GM18951 (cell line): ENCODE data around the gene FBXO40.

Experiments
- POLR2A ChIP-seq: IDR thresholded peaks from 4 replicates; pipeline ENCODE4 v1.6.1; 2011; ENCODE audit warnings: mild to moderate bottlenecking; ENCODE audit not compliant: insufficient read length, insufficient read depth; ENCODE audit errors: extremely low read depth
- in situ Hi-C: fragments of 300-500 bp; cut with MboI; formaldehyde crosslinking; loops from one replicate; pipeline ENCODE4 v1.12.0; 2022; ENCODE audit warnings: low sequenced_read_pairs, mixed read lengths, inconsistent platforms; ENCODE audit not compliant: unreplicated experiment

Gene FBXO40

GRCh38 chr3:121630355-121630754, 37.2 kb downstream of the FBXO40 start:
- TF ChIP-seq POLR2A = no peak
- in situ Hi-C loops = no loop called here

- TF ChIP-seq POLR2A = no peak
- in situ Hi-C loops = no loop called here
These were observed 44.7 kb downstream of the FBXO40 start for GRCh38 chr3:121637922-121638321.

GRCh38 chr3:121641127-121641526, 47.9 kb downstream of the FBXO40 start:
- TF ChIP-seq POLR2A = no peak
- in situ Hi-C loops = no loop called here

GRCh38 chr3:121642601-121643314, 49.6 kb downstream of the FBXO40 start:
- TF ChIP-seq POLR2A = no peak
- in situ Hi-C loops = no loop called here

- no peak for TF ChIP-seq POLR2A
- in situ Hi-C loops = no loop called here
These were observed 51.9 kb downstream of the FBXO40 start for GRCh38 chr3:121645054-121645453.

- TF ChIP-seq POLR2A = no peak
- in situ Hi-C loops = no loop called here
These were observed 55.2 kb downstream of the FBXO40 start for GRCh38 chr3:121648219-121648958.

- no peak for TF ChIP-seq POLR2A
- in situ Hi-C loops = no loop called here
These were observed 56.5 kb downstream of the FBXO40 start for GRCh38 chr3:121649645-121650044.

- in situ Hi-C loops = no loop called here
- TF ChIP-seq POLR2A = no peak
These were observed 58.5 kb downstream of the FBXO40 start for GRCh38 chr3:121651684-121652083.

GRCh38 chr3:121654493-121655385, 61.6 kb downstream of the FBXO40 start:
- TF ChIP-seq POLR2A = no peak
- in situ Hi-C loops = no loop called here

- no peak for TF ChIP-seq POLR2A
- in situ Hi-C loops = no loop called here
These were observed 65.7 kb downstream of the FBXO40 start for GRCh38 chr3:121658716-121659435.

- TF ChIP-seq POLR2A = no peak
- in situ Hi-C loops = no loop called here
These were observed 66.4 kb downstream of the FBXO40 start for GRCh38 chr3:121659586-121659985.

- in situ Hi-C loops = no loop called here
- TF ChIP-seq POLR2A = peak; percentile 97
These were observed 67.4 kb downstream of the FBXO40 start, which contains the start of gene HCLS1 for GRCh38 chr3:121660356-121661171. Gene HCLS1, minus strand, starts transcription at chr3:121660903. Its CDS starts 2,556 bp downstream, at chr3:121658347.
